ENCODE results near the gene ITGA11. TPM values are rescaled to one million over a fixed set of nuclear protein-coding genes. Genes with fewer than 3 reads are reported as not detected.

The ITGA11 gene
- polyA plus RNA-seq, 3 donors, result 3.1 to 4.4 (median 3.4) TPM

GRCh38 chr15:68415061-68415460, 16.9 kb downstream of the ITGA11 start:
- DNase-seq (ENCODE audit: extremely low read depth in 1 of 11, low read depth in 9 of 11, low spot score in 4 of 11), result no peak

GRCh38 chr15:68414591-68414990, 17.4 kb downstream of the ITGA11 start:
- DNase-seq (ENCODE audit: extremely low read depth in 1 of 11, low read depth in 9 of 11, low spot score in 4 of 11), result no peak

GRCh38 chr15:68414206-68414555, 17.8 kb downstream of the ITGA11 start:
- DNase-seq (ENCODE audit: extremely low read depth in 1 of 11, low read depth in 9 of 11, low spot score in 4 of 11), result no peak

- DNase-seq (ENCODE audit: extremely low read depth in 1 of 11, low read depth in 9 of 11, low spot score in 4 of 11), result no peak
These were observed 18.4 kb downstream of the ITGA11 start for GRCh38 chr15:68413363-68414205.

GRCh38 chr15:68412218-68412617, 19.7 kb downstream of the ITGA11 start:
- DNase-seq (ENCODE audit: extremely low read depth in 1 of 11, low read depth in 9 of 11, low spot score in 4 of 11), result no peak

GRCh38 chr15:68411735-68412134, 20.2 kb downstream of the ITGA11 start:
- DNase-seq (ENCODE audit: extremely low read depth in 1 of 11, low read depth in 9 of 11, low spot score in 4 of 11), result no peak

GRCh38 chr15:68411343-68411675, 20.7 kb downstream of the ITGA11 start:
- DNase-seq (ENCODE audit: extremely low read depth in 1 of 11, low read depth in 9 of 11, low spot score in 4 of 11), result no peak

- no peak for DNase-seq (ENCODE audit: extremely low read depth in 1 of 11, low read depth in 9 of 11, low spot score in 4 of 11)
These were observed 21.3 kb downstream of the ITGA11 start for GRCh38 chr15:68410466-68411342.

GRCh38 chr15:68409736-68410370, 22.1 kb downstream of the ITGA11 start:
- DNase-seq (ENCODE audit: extremely low read depth in 1 of 11, low read depth in 9 of 11, low spot score in 4 of 11), result no peak

- DNase-seq (ENCODE audit: extremely low read depth in 1 of 11, low read depth in 9 of 11, low spot score in 4 of 11), result no peak
These were observed 23.0 kb downstream of the ITGA11 start for GRCh38 chr15:68408971-68409370.

- no peak for DNase-seq (ENCODE audit: extremely low read depth in 1 of 11, low read depth in 9 of 11, low spot score in 4 of 11)
These were observed 23.8 kb downstream of the ITGA11 start for GRCh38 chr15:68407886-68408881.

GRCh38 chr15:68407141-68407885, 24.6 kb downstream of the ITGA11 start:
- no peak for DNase-seq (ENCODE audit: extremely low read depth in 1 of 11, low read depth in 9 of 11, low spot score in 4 of 11)

GRCh38 chr15:68405378-68406250, 26.3 kb downstream of the ITGA11 start:
- DNase-seq (ENCODE audit: extremely low read depth in 1 of 11, low read depth in 9 of 11, low spot score in 4 of 11), result no peak

- DNase-seq (ENCODE audit: extremely low read depth in 1 of 11, low read depth in 9 of 11, low spot score in 4 of 11), result no peak
These were observed 27.7 kb downstream of the ITGA11 start for GRCh38 chr15:68404056-68404798.

GRCh38 chr15:68403161-68403941, 28.6 kb downstream of the ITGA11 start:
- DNase-seq (ENCODE audit: extremely low read depth in 1 of 11, low read depth in 9 of 11, low spot score in 4 of 11), result no peak
